Thyroid gland (tissue), 4 donors: ENCODE measurements around the gene SLCO2B1.

ENCODE experiments used
- POLR2A ChIP-seq, 2 donors: fragments of 450-650 bp; IDR thresholded peaks; one replicate each; pipeline ENCODE4 v1.6.1; 2017; ENCODE audit warnings: antibody characterized with exemption in 2 of 2, mild to moderate bottlenecking in 2 of 2, moderate library complexity in 1 of 2
- TF ChIP-seq, protein P1 (sequence below), 6 experiments: fragments of 200-600 bp in 3 of 6; fragments of 450-650 bp in 3 of 6; sonication (generic) in 3 of 6; IDR thresholded peaks; one replicate each; pipeline ENCODE4 v1.5.1; 2016 to 2019; ENCODE audit warnings: antibody characterized with exemption in 6 of 6, mild to moderate bottlenecking in 2 of 6, inconsistent platforms in 1 of 6, moderate library complexity in 1 of 6

DNA sequence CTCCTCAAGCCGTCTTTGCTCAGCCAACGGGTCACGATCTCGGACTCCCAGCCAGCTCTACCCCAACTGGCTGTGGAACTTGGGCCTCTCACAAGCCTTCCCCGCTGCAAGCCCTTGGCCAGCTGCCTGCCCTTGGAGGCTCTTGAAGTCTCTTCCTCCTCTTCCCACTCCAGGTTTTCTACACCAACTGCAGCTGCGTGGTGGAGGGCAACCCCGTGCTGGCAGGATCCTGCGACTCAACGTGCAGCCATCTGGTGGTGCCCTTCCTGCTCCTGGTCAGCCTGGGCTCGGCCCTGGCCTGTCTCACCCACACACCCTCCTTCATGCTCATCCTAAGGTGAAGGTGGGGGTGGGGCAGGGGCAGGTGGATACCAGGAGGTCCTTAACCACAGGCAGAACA, 49.1 kb downstream of the SLCO2B1 start:
- TF ChIP-seq, protein P1, sequence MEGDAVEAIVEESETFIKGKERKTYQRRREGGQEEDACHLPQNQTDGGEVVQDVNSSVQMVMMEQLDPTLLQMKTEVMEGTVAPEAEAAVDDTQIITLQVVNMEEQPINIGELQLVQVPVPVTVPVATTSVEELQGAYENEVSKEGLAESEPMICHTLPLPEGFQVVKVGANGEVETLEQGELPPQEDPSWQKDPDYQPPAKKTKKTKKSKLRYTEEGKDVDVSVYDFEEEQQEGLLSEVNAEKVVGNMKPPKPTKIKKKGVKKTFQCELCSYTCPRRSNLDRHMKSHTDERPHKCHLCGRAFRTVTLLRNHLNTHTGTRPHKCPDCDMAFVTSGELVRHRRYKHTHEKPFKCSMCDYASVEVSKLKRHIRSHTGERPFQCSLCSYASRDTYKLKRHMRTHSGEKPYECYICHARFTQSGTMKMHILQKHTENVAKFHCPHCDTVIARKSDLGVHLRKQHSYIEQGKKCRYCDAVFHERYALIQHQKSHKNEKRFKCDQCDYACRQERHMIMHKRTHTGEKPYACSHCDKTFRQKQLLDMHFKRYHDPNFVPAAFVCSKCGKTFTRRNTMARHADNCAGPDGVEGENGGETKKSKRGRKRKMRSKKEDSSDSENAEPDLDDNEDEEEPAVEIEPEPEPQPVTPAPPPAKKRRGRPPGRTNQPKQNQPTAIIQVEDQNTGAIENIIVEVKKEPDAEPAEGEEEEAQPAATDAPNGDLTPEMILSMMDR (IDR thresholded peaks at IDR 0.05): no peak
- TF ChIP-seq POLR2A (IDR thresholded peaks at IDR 0.05): no peak
